Natural killer cell (primary cell): ENCODE results near the gene TBC1D22B. TPM values are rescaled to one million over a fixed set of nuclear protein-coding genes. Genes with fewer than 3 reads are reported as not detected.

Experiments
- ATAC-seq, 3 donors: fragments of 150-1000 bp in 2 of 3; fragments of 200-7000 bp in 1 of 3; cut with Tn5 transposase; 1 replicate in 1 of 3; 2 replicates in 2 of 3; pipeline ENCODE4 v1.10.0; 2021; ENCODE audit warnings: mild to moderate bottlenecking in 2 of 3, moderate library complexity in 2 of 3
- DNase-seq, 2 donors: peaks; one replicate each; pipeline versions ENCODE4 v3.0.0 to v3.0.0-alpha.2; 2013 to 2021; ENCODE audit warnings: mixed read lengths in 1 of 2
- H3K27ac ChIP-seq: one replicate; pipeline ENCODE4 v1.5.1; 2013; ENCODE audit warnings: mild to moderate bottlenecking, low read length
- H3K27me3 ChIP-seq: one replicate; pipeline ENCODE4 v1.6.1; 2013; ENCODE audit warnings: low read length; ENCODE audit not compliant: control insufficient read depth, insufficient read depth
- H3K36me3 ChIP-seq: one replicate; pipeline ENCODE4 v1.6.1; 2013; ENCODE audit warnings: low read length; ENCODE audit not compliant: control insufficient read depth, insufficient read depth
- H3K4me1 ChIP-seq: one replicate; pipeline ENCODE4 v1.6.1; 2013; ENCODE audit warnings: low read length; ENCODE audit not compliant: control insufficient read depth, insufficient read depth
- H3K4me3 ChIP-seq: one replicate; pipeline ENCODE4 v1.5.1; 2013; ENCODE audit warnings: low read length
- H3K9me3 ChIP-seq: one replicate; pipeline ENCODE4 v1.6.1; 2013; ENCODE audit warnings: low read length; ENCODE audit not compliant: control insufficient read depth, insufficient read depth
- H3K27ac Mint-ChIP-seq, 2 donors: one replicate each; pipeline ENCODE4 v1.8.0; 2022; ENCODE audit warnings: mild to moderate bottlenecking in 2 of 2, mixed read lengths in 2 of 2, moderate library complexity in 1 of 2
- H3K27me3 Mint-ChIP-seq, 2 donors: one replicate each; pipeline ENCODE4 v1.8.0; 2022; ENCODE audit warnings: low read depth in 2 of 2, mixed read lengths in 2 of 2
- H3K36me3 Mint-ChIP-seq: one replicate; pipeline ENCODE4 v1.8.0; 2022; ENCODE audit warnings: mixed read lengths
- H3K4me1 Mint-ChIP-seq, 2 donors: one replicate each; pipeline ENCODE4 v1.8.0; 2022; ENCODE audit warnings: mixed read lengths in 2 of 2
- H3K4me3 Mint-ChIP-seq: one replicate; pipeline ENCODE4 v1.8.0; 2022; ENCODE audit warnings: mild to moderate bottlenecking, moderate library complexity, mixed read lengths
- H3K9me3 Mint-ChIP-seq, 2 donors: one replicate each; pipeline ENCODE4 v1.8.0; 2022; ENCODE audit warnings: mixed read lengths in 2 of 2
- CTCF ChIP-seq: fragments of 200-600 bp; IDR thresholded peaks from one replicate; pipeline ENCODE4 v1.8.0; 2022; ENCODE audit warnings: antibody characterized with exemption
- WGBS: methylation state at CpG from one replicate; pipeline ENCODE4 v1.1.7; 2013; ENCODE audit warnings: missing lambda C conversion rate; ENCODE audit not compliant: insufficient coverage; 5-methylcytosine and 5-hydroxymethylcytosine counted together
- intact Hi-C: fragments of 100-400 bp; cut with micrococcal nuclease; formaldehyde crosslinking; loops from one replicate; pipeline ENCODE4 v1.14.2; 2022
- total RNA-seq, 4 donors: library from RNA; stranded (reverse); fragments of 120-200 nt in 1 of 4; gene quantifications; one replicate each; pipeline versions ENCODE4 v1.2.3 to v1.2.4, GENCODE V29; 2013 to 2022

Gene TBC1D22B
- total RNA-seq, 3 donors from 2014 or later (not counting 1 experiment from before 2014, with no cell fraction given): 8.0 to 12.1 (median 12.0) TPM

- H3K4me1 Mint-ChIP-seq: peaks cover 5 to 6% of the 10 kb centered on the region in 2 donors
- no peak for TF ChIP-seq CTCF
- no peak overlapping the region for H3K4me3 Mint-ChIP-seq
- intact Hi-C loops: loop anchor here (2.0 kb wide), 1 partner anchor 295 kb away; no protein-coding TSS in a partner anchor
- H3K36me3 ChIP-seq: peaks cover 49% of the 10 kb centered on the region
- no peak overlapping the region for H3K27ac ChIP-seq
- peaks cover 6% of the 10 kb centered on the region for H3K4me1 ChIP-seq
- no peak for DNase-seq
- ATAC-seq: no peak
- H3K9me3 Mint-ChIP-seq: no peaks in the 10 kb centered on the region
- WGBS: 86% methylated on average over 13 of the region's 13 CpGs
- H3K36me3 Mint-ChIP-seq: no peaks in the 10 kb centered on the region
- no peaks in the 10 kb centered on the region for H3K9me3 ChIP-seq
- no peak overlapping the region for H3K27ac Mint-ChIP-seq
- H3K27me3 Mint-ChIP-seq: no peaks in the 10 kb centered on the region
- no peaks in the 10 kb centered on the region for H3K27me3 ChIP-seq
- H3K4me3 ChIP-seq: no peak overlapping the region
These were observed 56.3 kb downstream of the TBC1D22B start for GRCh38 chr6:37313723-37314486.

- Histone ChIP-seq H3K36me3 (peaks cover 55% of the 10 kb centered on the region), H3K4me1 (peaks cover 6% of the 10 kb centered on the region), H3K9me3 (no peaks in the 10 kb centered on the region), H3K27ac (no peak overlapping the region), H3K4me3 (no peak overlapping the region), H3K27me3 (no peaks in the 10 kb centered on the region)
- peak; percentile 15 for TF ChIP-seq CTCF
- Mint-ChIP-seq H3K27ac (peak overlapping the region in 1 of 2 donors; percentile 17), H3K27me3 (no peaks in the 10 kb centered on the region), H3K4me1 (peaks cover 5 to 6% of the 10 kb centered on the region in 2 donors), H3K9me3 (no peaks in the 10 kb centered on the region), H3K36me3 (no peaks in the 10 kb centered on the region), H3K4me3 (no peak overlapping the region)
- 38% methylated on average over 6 of the region's 6 CpGs for WGBS
- peak in 1 of 2 donors; percentile 57 for DNase-seq
- ATAC-seq: peak; percentile 56 to 90 (median 78)
- intact Hi-C loops: loop anchor here (2.0 kb wide), 1 partner anchor 296 kb away; no protein-coding TSS in a partner anchor
These were observed 57.0 kb downstream of the TBC1D22B start for GRCh38 chr6:37314487-37315156.

- Histone ChIP-seq H3K36me3 (peaks cover 60% of the 10 kb centered on the region), H3K27ac (no peak overlapping the region), H3K4me1 (peaks cover 6% of the 10 kb centered on the region), H3K27me3 (no peaks in the 10 kb centered on the region), H3K9me3 (no peaks in the 10 kb centered on the region), H3K4me3 (no peak overlapping the region)
- TF ChIP-seq CTCF: peak; percentile 7
- Mint-ChIP-seq H3K9me3 (no peaks in the 10 kb centered on the region), H3K27me3 (no peaks in the 10 kb centered on the region), H3K4me1 (peaks cover 5 to 6% of the 10 kb centered on the region in 2 donors), H3K4me3 (no peak overlapping the region), H3K36me3 (no peaks in the 10 kb centered on the region), H3K27ac (peak overlapping the region in 1 of 2 donors; percentile 17)
- DNase-seq: no peak
- ATAC-seq: no peak
- intact Hi-C loops: loop anchor here (2.0 kb wide), 1 partner anchor 296 kb away; no protein-coding TSS in a partner anchor
- WGBS: 80% methylated on average over 5 of the region's 7 CpGs
These were observed 57.6 kb downstream of the TBC1D22B start for GRCh38 chr6:37315157-37315515.
